Choroid plexus epithelial cell (primary cell): ENCODE data around the gene RYR2.

ENCODE experiments used
- DNase-seq: peaks from one replicate; pipeline ENCODE4 v3.0.0-alpha.2; 2010; ENCODE audit warnings: low read depth
- H3K4me3 ChIP-seq: 2 replicates; pipeline ENCODE4 v1.5.1; 2011; ENCODE audit warnings: low read depth, mild to moderate bottlenecking, control low read depth, low read length, moderate library complexity
- TF ChIP-seq, protein P1 (sequence below): conservative IDR thresholded peaks from 2 replicates; pipeline ENCODE4 v1.5.1; 2011; ENCODE audit warnings: low read depth, mild to moderate bottlenecking, control low read depth, inconsistent platforms, low read length, moderate library complexity

RYR2 gene

DNA sequence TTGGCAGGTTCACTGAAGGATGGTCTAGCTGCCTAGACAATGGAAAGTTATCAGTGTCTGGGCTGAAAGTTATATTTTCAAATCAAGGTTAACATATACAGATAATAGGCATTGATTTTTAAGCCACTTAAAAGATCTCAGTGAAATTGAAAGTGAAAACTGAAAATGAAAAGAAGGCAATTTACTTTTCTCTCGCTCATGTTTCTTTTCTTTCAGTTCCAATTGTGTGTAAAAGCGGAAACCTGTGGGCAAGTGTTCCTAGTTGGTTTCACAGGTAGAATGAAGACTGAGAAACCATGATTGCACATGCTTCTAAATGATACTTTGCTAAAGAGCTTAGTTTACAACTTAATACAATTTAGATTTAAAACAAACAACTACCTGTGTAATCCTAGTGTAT, 465.0 kb downstream of the RYR2 start:
- no peak overlapping the region for H3K4me3 ChIP-seq
- no peak for DNase-seq
- TF ChIP-seq, protein P1, sequence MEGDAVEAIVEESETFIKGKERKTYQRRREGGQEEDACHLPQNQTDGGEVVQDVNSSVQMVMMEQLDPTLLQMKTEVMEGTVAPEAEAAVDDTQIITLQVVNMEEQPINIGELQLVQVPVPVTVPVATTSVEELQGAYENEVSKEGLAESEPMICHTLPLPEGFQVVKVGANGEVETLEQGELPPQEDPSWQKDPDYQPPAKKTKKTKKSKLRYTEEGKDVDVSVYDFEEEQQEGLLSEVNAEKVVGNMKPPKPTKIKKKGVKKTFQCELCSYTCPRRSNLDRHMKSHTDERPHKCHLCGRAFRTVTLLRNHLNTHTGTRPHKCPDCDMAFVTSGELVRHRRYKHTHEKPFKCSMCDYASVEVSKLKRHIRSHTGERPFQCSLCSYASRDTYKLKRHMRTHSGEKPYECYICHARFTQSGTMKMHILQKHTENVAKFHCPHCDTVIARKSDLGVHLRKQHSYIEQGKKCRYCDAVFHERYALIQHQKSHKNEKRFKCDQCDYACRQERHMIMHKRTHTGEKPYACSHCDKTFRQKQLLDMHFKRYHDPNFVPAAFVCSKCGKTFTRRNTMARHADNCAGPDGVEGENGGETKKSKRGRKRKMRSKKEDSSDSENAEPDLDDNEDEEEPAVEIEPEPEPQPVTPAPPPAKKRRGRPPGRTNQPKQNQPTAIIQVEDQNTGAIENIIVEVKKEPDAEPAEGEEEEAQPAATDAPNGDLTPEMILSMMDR: no peak

DNA sequence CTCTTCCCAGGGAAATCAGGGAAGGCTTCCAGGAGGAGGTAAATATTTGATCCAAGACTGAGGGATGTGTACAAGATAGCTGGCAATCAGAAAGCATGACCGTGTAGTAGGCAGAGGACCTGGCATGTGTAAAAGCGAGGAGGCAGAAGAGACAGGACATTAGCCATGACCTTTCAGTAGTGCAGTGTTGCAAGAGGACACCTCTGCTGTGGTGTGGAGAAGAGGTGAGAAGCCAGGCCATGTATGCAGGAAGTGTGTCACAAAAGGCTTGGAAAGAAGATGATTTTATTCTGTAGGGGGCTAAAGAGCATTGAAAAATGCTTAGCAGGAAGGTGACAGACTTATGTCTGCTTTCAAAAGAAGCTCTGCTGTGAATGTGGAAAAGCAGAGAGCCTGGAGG, 467.8 kb downstream of the RYR2 start:
- no peak overlapping the region for H3K4me3 ChIP-seq
- no peak for DNase-seq
- TF ChIP-seq, protein P1: no peak

DNA sequence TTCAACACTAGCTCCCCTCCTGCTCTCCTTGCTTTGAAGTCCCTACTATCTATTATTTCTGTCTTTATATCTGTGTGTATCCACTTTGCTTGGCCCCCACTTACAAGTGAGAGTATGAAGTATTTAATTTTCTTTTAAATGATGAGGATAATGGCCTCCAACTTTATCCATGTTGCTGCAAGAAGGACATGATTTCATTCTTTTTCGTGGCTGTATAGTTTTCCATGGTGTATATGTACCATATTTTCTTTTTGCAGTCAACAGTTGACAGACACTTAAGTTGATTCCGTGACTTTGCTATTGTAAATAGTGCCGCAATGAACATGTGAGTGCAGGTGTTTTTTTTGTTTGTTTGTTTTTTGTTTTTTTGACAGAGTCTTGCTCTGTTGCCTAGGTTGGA, 483.1 kb downstream of the RYR2 start:
- TF ChIP-seq, protein P1: no peak
- no peak for DNase-seq
- H3K4me3 ChIP-seq: no peak overlapping the region

DNA sequence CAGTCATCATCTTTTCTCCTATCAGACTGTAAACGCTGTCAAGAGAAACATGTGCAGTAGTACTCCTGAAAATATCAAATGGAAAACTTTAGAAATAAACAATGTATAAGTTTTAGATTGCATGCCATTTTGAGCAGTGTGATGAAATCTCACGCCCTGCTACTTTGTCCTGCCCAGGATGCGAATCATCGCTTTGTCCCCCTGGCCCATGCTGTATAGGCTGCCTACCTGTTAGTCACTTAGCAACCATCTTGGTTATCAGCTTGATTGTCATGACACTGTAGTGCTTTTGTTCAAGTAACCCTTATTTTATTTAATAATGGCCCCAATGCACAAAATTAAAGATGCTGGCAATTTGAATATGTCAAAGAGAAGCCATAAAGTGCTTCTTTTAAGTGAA, 485.8 kb downstream of the RYR2 start:
- no peak overlapping the region for H3K4me3 ChIP-seq
- TF ChIP-seq, protein P1: no peak
- DNase-seq: no peak

DNA sequence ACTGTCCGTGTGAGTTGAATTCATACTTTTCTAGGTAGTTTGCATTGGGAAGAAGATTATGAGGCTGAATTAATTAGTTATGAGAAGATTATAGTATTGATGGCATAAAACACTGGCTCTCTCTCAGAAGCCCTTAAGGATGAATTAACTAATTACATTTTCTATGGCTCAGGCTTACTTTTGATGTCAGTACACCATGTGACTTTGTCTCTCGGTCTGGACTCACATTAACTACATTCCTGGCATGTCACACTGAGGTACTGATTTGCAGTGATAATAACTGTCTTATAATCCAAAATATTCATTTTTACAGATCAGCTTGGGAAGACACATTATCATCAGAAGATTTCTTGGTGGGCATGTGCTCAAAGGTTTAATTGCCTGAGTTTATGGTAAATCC, 486.6 kb downstream of the RYR2 start:
- no peak for DNase-seq
- TF ChIP-seq, protein P1: no peak
- H3K4me3 ChIP-seq: no peak overlapping the region

DNA sequence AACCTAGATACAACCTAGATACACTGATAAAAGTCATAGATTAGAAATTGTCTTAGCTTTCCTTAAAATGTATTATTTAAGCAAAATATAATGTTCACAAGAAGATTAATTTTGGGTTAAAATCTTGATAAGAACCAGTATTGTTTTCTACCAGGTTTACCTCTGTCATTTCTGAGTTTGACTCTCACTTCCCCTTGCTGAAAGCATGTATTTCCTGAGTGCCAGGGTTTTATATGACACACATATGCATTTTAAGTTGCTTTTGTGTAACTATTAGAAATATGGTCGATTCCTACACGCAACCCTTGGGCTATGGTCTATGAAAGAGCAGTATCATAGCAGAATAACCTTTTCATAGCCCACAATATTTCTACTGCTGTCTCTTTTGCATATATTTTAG, 497.1 kb downstream of the RYR2 start:
- TF ChIP-seq, protein P1: no peak
- no peak for DNase-seq

DNA sequence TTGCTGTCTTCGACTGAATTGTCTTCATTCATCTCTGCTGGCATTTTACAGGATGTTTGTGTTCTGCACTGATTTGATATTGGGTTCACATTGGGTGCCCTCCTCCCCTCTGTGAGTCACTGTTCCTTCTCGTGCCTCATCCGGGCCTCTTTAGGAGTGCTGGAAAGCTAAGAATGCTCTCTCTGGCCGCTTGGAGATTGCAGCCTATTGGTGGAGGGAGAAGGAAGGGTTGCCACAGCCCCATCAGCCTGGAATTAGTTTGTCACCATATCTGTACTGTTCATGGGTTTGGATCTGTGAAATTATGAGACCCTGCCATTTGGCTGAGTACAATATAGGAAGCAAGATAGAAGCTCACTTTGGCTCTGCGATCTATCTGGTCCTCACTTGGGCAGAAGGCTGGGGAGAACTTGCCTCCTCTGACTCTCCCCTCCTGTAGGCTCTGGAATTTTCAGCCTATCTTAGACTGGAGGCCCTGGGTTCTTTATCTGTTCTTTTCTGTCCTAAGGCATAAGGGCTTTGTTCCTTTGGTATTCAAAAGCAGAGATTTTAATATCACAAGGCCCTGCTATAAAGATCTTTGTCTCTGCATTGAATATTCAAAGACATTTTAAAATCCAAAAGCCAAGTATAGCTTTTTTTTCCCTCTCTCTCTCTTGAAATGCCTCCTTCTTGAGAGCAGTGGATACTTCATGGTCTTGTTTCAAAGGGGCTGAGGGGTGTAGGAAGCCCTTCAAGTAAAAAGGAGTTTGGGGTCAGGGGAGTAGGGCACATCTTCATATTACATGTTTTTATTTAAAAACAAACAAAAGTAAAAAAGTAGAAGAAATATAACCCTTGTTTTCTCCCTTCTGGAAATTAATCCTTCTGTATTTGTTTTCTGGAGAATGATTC, 500.8 kb downstream of the RYR2 start:
- no peak for DNase-seq
- H3K4me3 ChIP-seq: no peak overlapping the region
- TF ChIP-seq, protein P1: no peak

More for the DNA sequence above, 497.1 kb downstream of the RYR2 start:
- no peak overlapping the region for H3K4me3 ChIP-seq
